ENCODE results near the gene HDAC6. TPM values are rescaled to one million over a fixed set of nuclear protein-coding genes. Genes with fewer than 3 reads are reported as not detected.
A peak's percentile ranks its signal among the peaks of the same experiment; 100 is the strongest.

The HDAC6 gene
- 100 to 1,000 TPM in 1 of 4 donors, 10 to 100 TPM in 3; 67.3 to 129 (median 93.2) TPM for total RNA-seq

GRCh38 chrX:48801280-48802088, at the start of gene HDAC6:
TSS of gene HDAC6 (plus strand) at chrX:48802067. CDS start at chrX:48802693, 626 bp downstream.
- 43% methylated on average over 83 of the region's 89 CpGs for WGBS
- DNase-seq (ENCODE audit: low spot score in 2 of 2) = peak; percentile 96 to 97
- Histone ChIP-seq H3K36me3 (peaks cover 6% of the 10 kb centered on the region), H3K27me3 (no peaks in the 10 kb centered on the region), H3K9me3 (no peaks in the 10 kb centered on the region), H3K4me3 (peak within 1 kb of the TSS; percentile 59), H3K27ac (peak within 1 kb of the TSS; percentile 94), H3K4me1 (peaks cover 8% of the 10 kb centered on the region)
- TF ChIP-seq CTCF (IDR thresholded peaks at IDR 0.05) (no peak), EP300 (IDR thresholded peaks at IDR 0.05) (no peak), POLR2AphosphoS5 (IDR thresholded peaks at IDR 0.05) (peak in 1 of 3 donors; percentile 60), POLR2A (IDR thresholded peaks at IDR 0.05) (peak in 1 of 2 donors; percentile 33)

GRCh38 chrX:48752498-48752897, 49.4 kb upstream of the HDAC6 start:
- 75% methylated on average over 7 of the region's 7 CpGs for WGBS
- no peak for DNase-seq (ENCODE audit: low spot score in 2 of 2)
- H3K4me3 ChIP-seq = no peak overlapping the region

GRCh38 chrX:48753708-48754228, 48.1 kb upstream of the HDAC6 start:
- no peak for DNase-seq (ENCODE audit: low spot score in 2 of 2)
- Histone ChIP-seq H3K36me3 (no peaks in the 10 kb centered on the region), H3K9me3 (no peaks in the 10 kb centered on the region), H3K27me3 (no peaks in the 10 kb centered on the region), H3K4me1 (no peaks in the 10 kb centered on the region), H3K4me3 (no peak overlapping the region), H3K27ac (no peak overlapping the region)
- 67% methylated on average over 2 of the region's 8 CpGs for WGBS
- TF ChIP-seq POLR2A (IDR thresholded peaks at IDR 0.05) (no peak), CTCF (IDR thresholded peaks at IDR 0.05) (no peak), POLR2AphosphoS5 (IDR thresholded peaks at IDR 0.05) (no peak), EP300 (IDR thresholded peaks at IDR 0.05) (no peak)

More at GRCh38 chrX:48752498-48752897, 49.4 kb upstream of the HDAC6 start:
- Histone ChIP-seq H3K36me3 (no peaks in the 10 kb centered on the region), H3K27me3 (no peaks in the 10 kb centered on the region), H3K9me3 (no peaks in the 10 kb centered on the region), H3K4me1 (no peaks in the 10 kb centered on the region), H3K27ac (no peak overlapping the region)
- TF ChIP-seq POLR2A (IDR thresholded peaks at IDR 0.05) (no peak), POLR2AphosphoS5 (IDR thresholded peaks at IDR 0.05) (no peak), CTCF (IDR thresholded peaks at IDR 0.05) (no peak), EP300 (IDR thresholded peaks at IDR 0.05) (no peak)

- H3K27ac ChIP-seq = no peak overlapping the region
- no peaks in the 10 kb centered on the region for H3K36me3 ChIP-seq
- no peaks in the 10 kb centered on the region for H3K9me3 ChIP-seq
- TF ChIP-seq CTCF (IDR thresholded peaks at IDR 0.05) (no peak), POLR2AphosphoS5 (IDR thresholded peaks at IDR 0.05) (no peak), EP300 (IDR thresholded peaks at IDR 0.05) (no peak), POLR2A (IDR thresholded peaks at IDR 0.05) (no peak)
- no peaks in the 10 kb centered on the region for H3K4me1 ChIP-seq
- DNase-seq (ENCODE audit: low spot score in 2 of 2) = no peak
- no peaks in the 10 kb centered on the region for H3K27me3 ChIP-seq
- H3K4me3 ChIP-seq = no peak overlapping the region
- WGBS = 83% methylated on average over 3 of the region's 8 CpGs
Measured at GRCh38 chrX:48754238-48754637, 47.6 kb upstream of the HDAC6 start.

All from suprapubic skin (tissue), 4 donors.